Fibroblast of lung (primary cell): Measurements from ENCODE around the gene GZMM. TPM values are rescaled to one million over a fixed set of nuclear protein-coding genes. Genes with fewer than 3 reads are reported as not detected.

Source experiments
- DNase-seq, 2 donors: peaks; one replicate each; pipeline versions ENCODE4 v3.0.0 to v3.0.0-alpha.2; 2010; ENCODE audit warnings: low read depth in 2 of 2
- H2AFZ ChIP-seq: 2 replicates; pipeline ENCODE4 v1.5.1; 2012; ENCODE audit warnings: low read length, control low read depth, inconsistent platforms
- H3K27ac ChIP-seq: 2 replicates; pipeline ENCODE4 v1.5.1; 2011; ENCODE audit warnings: low read length, control low read depth; ENCODE audit not compliant: insufficient read depth
- H3K27me3 ChIP-seq: 2 replicates; pipeline ENCODE4 v1.5.1; 2011; ENCODE audit warnings: mild to moderate bottlenecking, low read length; ENCODE audit not compliant: control insufficient read depth, insufficient read depth
- H3K36me3 ChIP-seq: 2 replicates; pipeline ENCODE4 v1.5.1; 2011; ENCODE audit warnings: low read length; ENCODE audit not compliant: control insufficient read depth, insufficient read depth
- H3K4me1 ChIP-seq: 2 replicates; pipeline ENCODE4 v1.5.1; 2011; ENCODE audit warnings: low read length; ENCODE audit not compliant: control insufficient read depth, insufficient read depth; ENCODE audit errors: extremely low read depth
- H3K4me2 ChIP-seq: 2 replicates; pipeline ENCODE4 v1.5.1; 2011; ENCODE audit warnings: low read length, control low read depth; ENCODE audit not compliant: insufficient read depth; ENCODE audit errors: extremely low read depth
- H3K4me3 ChIP-seq, 4 experiments: fragments of 200-600 bp in 1 of 4; sonication (generic) in 1 of 4; replicated peaks in 1 of 4; 2 replicates each; pipeline ENCODE4 v1.5.1; 2011 to 2016; ENCODE audit warnings: low read length in 4 of 4, low read depth in 3 of 4, mild to moderate bottlenecking in 3 of 4, control low read depth in 2 of 4, inconsistent platforms in 1 of 4, mixed read lengths in 1 of 4; ENCODE audit not compliant: insufficient read depth in 1 of 4; ENCODE audit errors: control extremely low read depth in 1 of 4
- H3K79me2 ChIP-seq: 2 replicates; pipeline ENCODE4 v1.5.1; 2012; ENCODE audit warnings: mild to moderate bottlenecking, low read length, inconsistent platforms; ENCODE audit not compliant: control insufficient read depth, insufficient read depth
- H3K9ac ChIP-seq: 2 replicates; pipeline ENCODE4 v1.5.1; 2011; ENCODE audit warnings: mild to moderate bottlenecking, low read length, control low read depth; ENCODE audit not compliant: insufficient read depth
- H3K9me3 ChIP-seq: 2 replicates; pipeline ENCODE4 v1.5.1; 2012; ENCODE audit warnings: low read depth, low read length; ENCODE audit not compliant: control insufficient read depth, insufficient read depth
- H4K20me1 ChIP-seq: 2 replicates; pipeline ENCODE4 v1.5.1; 2011; ENCODE audit warnings: low read length; ENCODE audit not compliant: control insufficient read depth, insufficient read depth; ENCODE audit errors: extremely low read depth
- CTCF ChIP-seq, 2 donors: IDR thresholded peaks in 1 of 2; conservative IDR thresholded peaks in 1 of 2; 1 replicate in 1 of 2; 2 replicates in 1 of 2; pipeline ENCODE4 v1.5.1; 2011 to 2012; ENCODE audit warnings: low read length in 2 of 2, control low read depth in 1 of 2, inconsistent platforms in 1 of 2, low read depth in 1 of 2, mild to moderate bottlenecking in 1 of 2
- EZH2 ChIP-seq: IDR thresholded peaks from 2 replicates; pipeline ENCODE4 v1.5.1; 2012; ENCODE audit warnings: low read length, control low read depth, mild to moderate bottlenecking; ENCODE audit errors: missing control alignments
- polyA plus RNA-seq, 2 donors: library from polyadenylated mRNA; depleted of rRNA in 1 of 2; stranded (reverse) in 1 of 2; unstranded in 1 of 2; fragments of >200 nt; gene quantifications; 2 replicates each; pipeline ENCODE4 v1.2.1, GENCODE V29; 2011 to 2012; ENCODE audit warnings: missing spikeins in 1 of 2
- total RNA-seq: library from RNA; depleted of rRNA; stranded (reverse); fragments of >200 nt; gene quantifications from 2 replicates; pipeline ENCODE4 v1.2.1, GENCODE V29; 2014

Gene GZMM
- total and polyA plus RNA-seq, 2 donors (not counting 1 experiment from before 2014, with no cell fraction given): 0.17 to 0.35 TPM

- no peaks in the 10 kb centered on the region for H3K9me3 ChIP-seq
- H3K27ac ChIP-seq: no peak overlapping the region
- no peaks in the 10 kb centered on the region for H4K20me1 ChIP-seq
- no peak overlapping the region for H3K4me2 ChIP-seq
- H3K27me3 ChIP-seq: peaks cover 6% of the 10 kb centered on the region
- H3K4me3 ChIP-seq: no peak overlapping the region
- no peak for TF ChIP-seq CTCF (conservative IDR thresholded peaks at IDR 0.05 in 1 of 2, IDR thresholded peaks at IDR 0.05 in 1 of 2; ENCODE audit: low read depth in 1 of 2, low read length in 2 of 2)
- TF ChIP-seq EZH2: no peak
- H3K4me1 ChIP-seq: no peaks in the 10 kb centered on the region
- no peak for DNase-seq
- no peaks in the 10 kb centered on the region for H3K79me2 ChIP-seq
- no peak overlapping the region for H3K9ac ChIP-seq
- H2AFZ ChIP-seq: no peak overlapping the region
- H3K36me3 ChIP-seq: no peaks in the 10 kb centered on the region
Observed at GRCh38 chr19:592101-592500, 48.2 kb downstream of the GZMM start.

GRCh38 chr19:593055-593454 lies 49.2 kb downstream of the GZMM start:
- no peaks in the 10 kb centered on the region for H3K4me1 ChIP-seq
- no peaks in the 10 kb centered on the region for H4K20me1 ChIP-seq
- H3K9ac ChIP-seq: no peak overlapping the region
- H3K4me3 ChIP-seq: no peak overlapping the region
- no peaks in the 10 kb centered on the region for H3K36me3 ChIP-seq
- no peaks in the 10 kb centered on the region for H3K79me2 ChIP-seq
- H3K9me3 ChIP-seq: no peaks in the 10 kb centered on the region
- TF ChIP-seq EZH2 (no peak), CTCF (conservative IDR thresholded peaks at IDR 0.05 in 1 of 2, IDR thresholded peaks at IDR 0.05 in 1 of 2; ENCODE audit: low read depth in 1 of 2, low read length in 2 of 2) (no peak)
- peaks cover 6% of the 10 kb centered on the region for H3K27me3 ChIP-seq
- no peak overlapping the region for H3K4me2 ChIP-seq
- DNase-seq: no peak
- no peak overlapping the region for H3K27ac ChIP-seq
- H2AFZ ChIP-seq: no peak overlapping the region

- H3K4me2 ChIP-seq: no peak overlapping the region
- DNase-seq: no peak
- no peak for TF ChIP-seq EZH2
- TF ChIP-seq CTCF (conservative IDR thresholded peaks at IDR 0.05 in 1 of 2, IDR thresholded peaks at IDR 0.05 in 1 of 2; ENCODE audit: low read depth in 1 of 2, low read length in 2 of 2): no peak
- H3K27ac ChIP-seq: no peak overlapping the region
- peaks cover 6% of the 10 kb centered on the region for H3K27me3 ChIP-seq
- no peaks in the 10 kb centered on the region for H4K20me1 ChIP-seq
- H3K79me2 ChIP-seq: no peaks in the 10 kb centered on the region
- H3K36me3 ChIP-seq: no peaks in the 10 kb centered on the region
- no peaks in the 10 kb centered on the region for H3K9me3 ChIP-seq
- H2AFZ ChIP-seq: no peak overlapping the region
- no peak overlapping the region for H3K4me3 ChIP-seq
- H3K9ac ChIP-seq: no peak overlapping the region
- no peaks in the 10 kb centered on the region for H3K4me1 ChIP-seq
Observed at GRCh38 chr19:593505-593904, 49.7 kb downstream of the GZMM start.
